ENCODE results near the gene CFAP45.

Gene CFAP45

DNA sequence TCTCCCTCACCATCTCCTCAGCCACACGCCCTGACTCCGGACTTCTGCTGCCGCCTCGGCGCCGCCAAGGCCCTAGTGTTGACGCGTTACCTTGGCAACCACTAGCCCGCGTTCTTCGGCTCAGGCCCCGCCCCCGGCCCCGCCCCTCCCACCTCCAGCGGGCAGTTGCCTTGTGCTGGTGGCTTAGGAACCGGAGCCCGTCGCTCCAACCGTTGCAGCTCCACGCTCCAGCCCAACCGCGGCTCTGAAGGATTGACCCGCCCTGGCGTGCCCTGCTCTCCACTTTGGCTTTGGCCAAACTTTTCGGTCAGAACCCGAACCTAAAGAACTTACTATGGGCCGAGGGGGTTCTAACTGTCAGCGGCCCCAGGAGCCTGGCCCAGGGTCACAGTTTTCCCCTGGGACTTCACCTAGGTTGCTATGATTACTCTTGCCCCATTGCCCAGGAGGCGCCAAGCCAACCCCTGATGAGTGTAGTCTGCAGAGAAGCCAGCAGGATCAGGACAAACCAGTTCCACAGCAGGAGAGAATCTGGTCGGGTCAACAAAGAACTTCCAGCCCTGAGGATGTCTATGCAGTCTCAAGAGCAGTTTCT, at the start of gene CFAP45:
Gene CFAP45, minus strand, starts transcription at position 80 of the 595 bp plus-strand sequence. Its CDS starts 67 bp downstream, at position 13.
- in situ Hi-C loops (cut with MboI; ENCODE audit: low sequenced_read_pairs): no loop called here

GRCh38 chr1:159949123-159949522, 49.2 kb upstream of the CFAP45 start:
- in situ Hi-C loops (cut with MboI; ENCODE audit: low sequenced_read_pairs): no loop called here

GRCh38 chr1:159947942-159948341, 48.0 kb upstream of the CFAP45 start:
- in situ Hi-C loops (cut with MboI; ENCODE audit: low sequenced_read_pairs): no loop called here

DNA sequence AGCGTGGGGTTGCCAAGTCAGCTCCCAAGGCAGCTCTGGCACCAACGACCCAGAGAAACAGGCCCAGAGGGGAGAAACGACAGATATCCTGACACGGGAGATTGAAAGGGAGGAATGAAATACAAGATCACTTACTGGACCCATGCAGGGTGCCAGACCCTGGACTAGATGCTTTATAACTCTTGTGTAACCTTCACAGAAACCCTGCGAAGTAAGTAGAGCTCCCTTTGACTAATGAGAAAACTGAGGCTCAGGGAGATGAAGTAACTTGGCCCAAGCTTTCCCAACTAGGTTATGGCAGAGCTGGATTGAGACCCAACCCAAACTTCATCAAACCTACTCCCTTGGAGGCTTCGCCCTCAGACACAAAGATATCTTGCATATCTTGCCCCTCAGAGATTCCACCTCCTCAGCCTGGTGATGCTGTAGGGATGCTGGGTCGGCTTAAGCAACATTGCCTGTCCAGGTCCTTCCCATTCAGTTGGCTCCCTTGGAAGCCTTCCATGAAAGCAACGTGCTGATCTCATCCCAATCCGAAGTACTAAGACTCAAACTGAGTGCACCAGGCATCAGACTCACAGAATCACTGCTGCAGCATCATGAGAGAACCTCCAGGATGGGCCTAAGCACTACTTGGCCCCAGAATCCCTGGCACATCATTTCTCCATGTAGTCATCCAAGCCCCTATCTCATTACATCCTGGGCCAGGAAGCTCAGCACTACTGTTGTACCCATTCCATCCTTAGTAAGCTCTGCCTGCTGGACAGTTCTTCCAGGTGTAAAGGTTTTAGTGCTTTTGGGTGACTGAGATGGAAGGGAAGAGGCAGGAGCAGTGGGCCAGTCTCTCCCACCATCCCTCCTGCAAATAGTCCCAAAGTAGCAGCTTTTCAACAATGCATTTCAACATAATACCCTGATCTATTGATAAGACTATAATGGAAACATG, 46.5 kb upstream of the CFAP45 start:
- in situ Hi-C loops (cut with MboI; ENCODE audit: low sequenced_read_pairs): no loop called here

DNA sequence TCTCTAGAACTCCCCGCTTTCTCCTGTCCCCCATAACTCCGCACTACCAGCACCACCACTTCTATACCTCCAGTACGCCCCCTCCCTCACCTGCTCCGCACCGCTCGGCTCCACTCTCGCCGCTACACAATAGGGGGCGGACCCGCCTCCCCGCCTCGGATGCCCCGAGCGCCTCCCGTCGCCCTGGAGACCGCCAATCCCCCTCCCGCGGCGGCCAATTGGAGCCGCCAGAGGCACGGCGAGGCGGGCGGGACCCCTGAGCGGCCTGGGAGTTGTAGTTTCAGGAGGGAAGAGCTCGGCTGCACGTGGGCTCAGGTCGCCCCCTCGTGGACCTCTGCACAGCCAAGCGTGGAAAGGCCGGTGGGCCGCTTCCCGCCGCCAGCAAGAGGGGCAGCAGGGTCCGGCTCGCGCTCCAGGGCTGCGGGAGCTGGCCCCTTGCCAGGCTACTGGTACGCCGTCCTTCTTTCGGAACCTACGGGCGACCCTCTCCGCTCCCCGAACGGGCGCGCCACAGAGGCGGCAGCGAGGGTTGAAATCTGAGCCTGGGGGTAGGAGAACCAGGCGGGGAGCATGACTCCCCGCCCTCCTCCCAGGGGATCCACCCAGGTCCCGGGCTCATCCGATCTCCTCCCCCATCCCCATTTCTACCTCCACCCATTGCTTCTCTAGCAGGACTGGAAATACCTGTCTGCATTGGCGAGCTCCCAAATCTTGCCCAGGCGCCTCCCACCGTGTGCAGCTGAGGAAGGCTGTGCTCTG, 45.7 kb upstream of the CFAP45 start, which contains the start of gene IGSF9:
Gene IGSF9, minus strand, starts transcription at position 131 of the 759 bp plus-strand sequence. CDS start 2,159 bp downstream, outside the sequence.
- in situ Hi-C loops (cut with MboI; ENCODE audit: low sequenced_read_pairs): no loop called here

DNA sequence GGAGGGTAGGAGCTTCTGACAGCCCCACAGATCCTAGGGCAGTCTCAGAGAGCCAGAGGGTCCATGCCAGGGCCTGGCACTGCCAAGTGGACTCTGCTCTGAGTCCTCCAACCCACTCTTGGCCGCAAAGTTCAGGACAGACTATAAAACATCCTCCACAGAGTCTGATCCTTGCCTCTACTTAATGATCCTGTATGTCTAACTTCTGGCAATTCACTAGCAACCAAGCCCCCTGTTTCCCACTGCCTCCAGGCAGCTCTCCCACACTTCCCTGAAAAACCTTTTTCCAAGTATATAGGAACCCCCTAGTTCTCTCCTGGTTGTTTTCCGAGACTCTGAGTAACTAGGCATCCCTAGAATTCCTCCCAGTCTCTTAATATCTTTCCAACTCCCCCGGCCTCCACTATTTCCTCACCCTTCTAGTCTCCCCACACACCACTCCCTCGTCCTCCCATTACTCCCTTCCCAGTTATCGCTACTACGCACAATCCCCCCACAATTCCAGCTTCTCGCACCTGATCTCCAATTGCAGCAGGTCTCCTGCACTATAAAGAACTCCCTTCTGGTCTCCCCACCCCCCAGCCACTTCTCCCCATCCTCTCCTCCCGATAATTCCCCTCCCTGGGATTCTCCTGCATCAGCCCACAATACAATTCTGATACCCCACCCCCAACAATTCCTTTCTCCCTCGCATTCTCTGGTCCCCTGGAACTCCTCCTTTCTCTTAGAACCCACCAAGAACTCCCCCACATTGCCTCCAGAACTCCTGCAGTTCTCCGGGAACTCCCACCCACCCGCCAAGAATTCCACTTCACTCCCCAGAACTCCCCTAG, 44.9 kb upstream of the CFAP45 start:
- in situ Hi-C loops (cut with MboI; ENCODE audit: low sequenced_read_pairs): no loop called here

DNA sequence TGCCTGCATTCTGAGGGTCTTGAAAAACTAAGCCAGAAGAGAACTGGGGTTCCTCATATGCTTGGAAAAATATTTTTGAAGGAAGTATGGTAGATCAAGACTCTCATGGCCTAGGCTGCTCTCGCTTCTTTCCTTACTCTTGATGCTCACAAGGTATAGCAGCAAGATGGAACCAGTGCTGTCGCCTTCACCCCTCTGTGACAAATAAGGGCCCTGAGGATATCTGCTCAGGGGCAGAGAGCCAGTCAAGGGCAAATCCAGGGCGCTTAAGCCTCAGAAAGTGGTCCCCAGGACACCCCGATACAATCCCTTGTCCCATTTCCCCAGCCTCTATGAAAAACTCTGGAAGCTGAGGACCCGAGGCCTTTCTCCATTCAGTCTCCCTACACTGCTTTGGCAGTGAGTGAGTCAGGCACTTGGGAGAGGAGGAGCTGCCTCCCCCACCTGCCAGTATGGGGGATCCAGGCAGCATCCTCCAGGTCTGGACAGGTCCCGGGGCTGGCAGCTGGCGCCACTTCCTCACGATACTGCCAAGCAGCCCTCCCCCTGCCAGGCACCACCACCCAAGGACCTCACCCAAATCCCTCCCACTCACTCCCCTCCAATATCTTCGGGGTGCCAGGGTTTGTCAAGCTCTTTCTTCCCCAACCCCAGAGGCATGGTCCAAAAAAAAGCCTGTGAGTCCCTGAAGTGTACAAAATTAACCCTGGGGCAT, 44.1 kb upstream of the CFAP45 start:
- in situ Hi-C loops (cut with MboI; ENCODE audit: low sequenced_read_pairs): no loop called here

DNA sequence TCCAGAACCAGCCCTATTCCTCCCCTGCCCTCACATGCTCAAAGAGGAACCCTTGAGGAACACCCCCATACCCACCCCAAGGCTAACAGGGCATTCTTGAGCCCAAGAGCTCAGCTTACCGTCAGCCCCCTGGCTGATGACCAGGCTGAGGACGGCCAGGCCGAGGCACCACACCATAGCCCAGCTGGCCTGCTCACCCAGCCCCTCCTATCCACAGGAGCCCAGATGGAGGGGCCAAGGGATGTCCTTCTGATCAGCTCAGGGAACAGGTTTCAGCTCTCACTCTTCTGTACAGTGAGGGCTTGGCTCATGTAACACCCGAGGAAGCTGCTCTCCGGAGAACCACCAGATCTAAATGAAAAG, 43.3 kb upstream of the CFAP45 start:
- in situ Hi-C loops (cut with MboI; ENCODE audit: low sequenced_read_pairs): no loop called here

DNA sequence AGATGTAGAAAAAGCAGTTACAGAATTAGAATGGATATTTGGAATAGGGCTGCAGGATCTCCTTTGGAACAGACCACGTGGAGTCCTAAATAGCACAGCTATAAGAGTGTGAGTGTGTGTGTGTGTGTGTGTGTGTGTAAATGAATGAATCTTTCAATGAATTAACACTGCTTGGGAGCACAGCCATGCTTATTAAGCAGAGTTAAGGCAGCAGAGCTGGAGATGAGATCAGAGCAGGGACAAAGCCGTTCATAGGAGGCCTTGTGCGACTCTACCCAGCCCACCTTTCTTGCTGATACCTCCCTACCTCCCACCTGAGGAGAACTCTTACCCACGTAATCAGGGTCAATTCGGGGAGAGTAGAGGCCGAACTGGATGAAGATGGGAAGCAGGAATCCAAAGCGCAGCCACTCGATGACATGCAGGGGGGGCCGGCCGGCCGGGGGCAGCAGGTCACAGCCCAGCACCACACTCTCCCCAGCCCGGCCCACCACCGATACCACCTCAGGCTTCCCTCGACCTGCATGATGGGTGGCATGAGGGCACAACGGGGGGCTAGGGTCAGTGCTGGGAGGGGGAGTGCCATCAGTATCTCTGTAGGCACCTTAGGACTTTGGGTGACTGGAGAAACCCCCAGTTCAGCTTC, 42.8 kb upstream of the CFAP45 start:
- in situ Hi-C loops (cut with MboI; ENCODE audit: low sequenced_read_pairs): no loop called here

DNA sequence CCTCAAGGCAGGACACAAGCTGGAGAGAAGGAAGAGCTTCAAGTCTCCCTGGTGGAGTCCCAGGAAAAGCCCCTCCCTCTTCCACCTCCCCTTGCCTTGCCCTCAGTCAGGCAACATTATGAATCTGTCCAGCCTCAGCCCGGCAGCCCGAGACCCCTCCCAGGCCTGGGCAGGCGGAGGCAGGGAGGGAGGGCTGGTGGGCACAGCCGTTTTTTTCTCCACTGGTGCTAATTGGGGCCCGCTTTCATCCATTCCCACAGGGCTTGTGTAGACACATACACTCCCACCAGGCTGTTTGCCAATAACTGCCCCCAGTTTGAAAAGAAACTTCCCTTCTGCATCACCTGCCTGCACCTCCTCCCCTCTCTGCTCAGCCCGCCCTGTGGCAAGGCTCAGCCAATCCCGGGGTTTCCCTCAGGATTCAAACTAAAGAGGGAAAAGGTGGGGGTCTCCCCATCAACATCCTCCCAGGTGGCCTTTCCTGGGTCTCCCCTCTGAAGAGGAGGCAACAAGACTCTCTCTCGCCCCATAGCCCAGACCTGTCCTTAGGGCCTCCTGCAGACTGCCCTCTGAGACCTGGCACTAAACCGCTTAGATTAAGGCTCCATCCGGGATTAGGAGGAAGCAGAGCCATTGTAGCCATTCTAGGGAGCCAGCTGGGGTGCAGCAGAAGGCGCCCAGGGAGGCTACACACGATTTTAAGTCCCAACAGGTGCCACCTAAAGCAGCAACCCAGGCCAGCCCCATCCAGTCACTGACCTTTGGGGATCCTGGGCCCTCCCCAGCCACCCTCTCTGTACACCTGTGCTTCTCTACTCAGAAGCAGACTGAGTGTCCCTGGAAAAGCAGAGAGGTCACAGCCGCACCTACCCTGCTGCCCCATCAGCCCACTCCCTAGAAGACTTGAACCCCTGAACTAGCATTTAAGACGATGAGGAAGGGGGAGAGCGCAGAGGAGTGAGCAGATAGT, 41.9 kb upstream of the CFAP45 start:
- in situ Hi-C loops (cut with MboI; ENCODE audit: low sequenced_read_pairs): no loop called here

DNA sequence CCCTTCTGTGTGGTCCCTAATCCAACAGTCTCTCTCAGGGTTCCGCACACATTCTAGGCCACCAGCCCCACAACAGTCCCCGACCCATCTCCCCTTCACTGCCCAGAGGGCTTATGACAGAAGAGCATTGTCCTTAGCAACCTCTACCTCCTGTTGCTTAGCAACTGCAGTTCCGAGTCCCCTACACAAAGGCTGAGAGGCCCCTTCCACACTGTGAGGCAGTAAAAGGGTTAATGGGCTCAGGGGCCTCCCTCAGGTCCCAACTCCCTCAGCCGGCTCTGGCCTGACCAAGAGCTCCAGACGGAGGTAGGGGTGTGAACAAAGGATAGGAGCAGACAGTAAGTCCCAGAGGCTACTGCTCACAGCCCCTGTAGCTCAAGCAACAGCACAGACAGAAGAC, 41.2 kb upstream of the CFAP45 start:
- in situ Hi-C loops (cut with MboI; ENCODE audit: low sequenced_read_pairs): no loop called here

GRCh38 chr1:159940006-159940620, 40.1 kb upstream of the CFAP45 start:
- in situ Hi-C loops (cut with MboI; ENCODE audit: low sequenced_read_pairs): no loop called here

DNA sequence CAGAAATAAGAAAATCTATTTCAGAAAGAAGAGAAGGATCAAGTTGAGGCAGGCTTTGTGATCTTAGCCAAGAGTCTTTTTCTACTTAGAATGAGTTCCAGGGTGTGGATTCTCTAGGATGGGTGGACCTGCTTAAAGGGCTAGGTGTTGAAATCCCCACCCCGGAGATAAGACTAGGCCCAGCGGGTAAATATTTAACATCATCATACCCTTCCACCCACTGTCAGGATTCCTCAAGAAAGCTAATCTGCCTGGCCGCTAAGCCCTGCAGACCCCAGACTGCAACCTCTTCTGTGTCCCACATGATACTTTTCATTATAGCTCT, 39.7 kb upstream of the CFAP45 start:
- in situ Hi-C loops (cut with MboI; ENCODE audit: low sequenced_read_pairs): loop anchor here (10.0 kb wide), 1 partner anchor 65 kb away; no protein-coding TSS in a partner anchor

DNA sequence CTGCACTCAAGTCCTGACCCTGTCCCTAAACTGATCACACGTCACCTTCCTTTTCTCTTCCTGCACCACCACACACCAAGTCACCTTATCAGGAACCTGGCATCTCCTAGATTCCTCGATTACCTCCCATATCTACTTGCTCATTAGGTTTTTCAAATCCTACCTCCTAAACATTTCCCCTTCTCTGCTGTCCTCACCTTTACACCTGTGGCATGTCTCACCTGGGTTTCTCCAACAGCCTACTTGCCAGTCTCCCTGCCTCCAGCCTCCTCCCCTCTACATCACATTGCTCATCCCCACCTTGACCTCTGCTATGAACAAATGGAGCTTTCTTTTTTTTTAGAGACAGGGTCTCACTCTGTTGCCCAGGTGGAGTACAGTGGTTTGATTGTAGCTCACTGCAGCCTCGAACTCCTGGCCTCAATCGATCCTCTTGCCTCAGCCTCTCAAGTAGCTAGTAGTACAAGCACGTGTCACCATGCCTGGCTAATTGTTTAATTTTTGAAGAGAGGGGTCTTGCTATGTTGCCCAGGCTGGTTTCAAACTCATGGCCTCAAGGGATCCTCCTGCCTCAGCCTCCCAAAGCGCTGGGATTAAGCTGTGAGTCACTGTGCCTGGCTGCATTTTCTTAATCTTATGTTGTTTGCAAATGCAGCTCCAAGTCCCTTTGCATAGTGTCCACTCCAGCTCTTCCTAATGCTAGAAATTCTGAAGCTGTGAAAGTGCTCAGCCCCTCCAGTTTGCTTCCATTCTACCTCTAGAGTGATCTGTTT, 39.1 kb upstream of the CFAP45 start:
- in situ Hi-C loops (cut with MboI; ENCODE audit: low sequenced_read_pairs): loop anchor here (10.0 kb wide), 1 partner anchor 66 kb away; no protein-coding TSS in a partner anchor

GRCh38 chr1:159938211-159938852, 38.4 kb upstream of the CFAP45 start:
- in situ Hi-C loops (cut with MboI; ENCODE audit: low sequenced_read_pairs): loop anchor here (10.0 kb wide), 1 partner anchor 66 kb away; no protein-coding TSS in a partner anchor

GRCh38 chr1:159937054-159937750, 37.2 kb upstream of the CFAP45 start:
- in situ Hi-C loops (cut with MboI; ENCODE audit: low sequenced_read_pairs): loop anchor here (10.0 kb wide), 1 partner anchor 68 kb away; no protein-coding TSS in a partner anchor
